ENCODE results near the gene ATAD2B.

- TF ChIP-seq CTCF (IDR thresholded peaks at IDR 0.05): no peak
- no peak for TF ChIP-seq POLR2A (IDR thresholded peaks at IDR 0.05)
- no peak for TF ChIP-seq POLR2AphosphoS5 (IDR thresholded peaks at IDR 0.05)
- no peak for TF ChIP-seq EP300 (IDR thresholded peaks at IDR 0.05; ENCODE audit: low read depth)
These were observed 228.0 kb downstream of the ATAD2B start for GRCh38 chr2:23698721-23699579.

Data from transverse colon (tissue), 4 donors.